ENCODE results near the gene PASD1.

The PASD1 gene

GRCh38 chrX:151702741-151703340 is 139.4 kb downstream of the PASD1 start:
- Mint-ChIP-seq H3K4me3 (no peak overlapping the region), H3K4me1 (ENCODE audit: low read depth) (no peaks in the 10 kb centered on the region), H3K9me3 (no peaks in the 10 kb centered on the region), H3K36me3 (ENCODE audit: low read depth) (no peaks in the 10 kb centered on the region), H3K27ac (no peak overlapping the region), H3K27me3 (no peaks in the 10 kb centered on the region)

- no peaks in the 10 kb centered on the region for H3K9me3 Mint-ChIP-seq
- no peaks in the 10 kb centered on the region for H3K27me3 Mint-ChIP-seq
- no peaks in the 10 kb centered on the region for H3K36me3 Mint-ChIP-seq (ENCODE audit: low read depth)
- H3K4me1 Mint-ChIP-seq (ENCODE audit: low read depth): no peaks in the 10 kb centered on the region
- no peak overlapping the region for H3K4me3 Mint-ChIP-seq
- no peak overlapping the region for H3K27ac Mint-ChIP-seq
These were observed 140.0 kb downstream of the PASD1 start for GRCh38 chrX:151703487-151703886.

- no peaks in the 10 kb centered on the region for H3K9me3 Mint-ChIP-seq
- no peaks in the 10 kb centered on the region for H3K27me3 Mint-ChIP-seq
- H3K4me3 Mint-ChIP-seq: no peak overlapping the region
- no peaks in the 10 kb centered on the region for H3K4me1 Mint-ChIP-seq (ENCODE audit: low read depth)
- no peaks in the 10 kb centered on the region for H3K36me3 Mint-ChIP-seq (ENCODE audit: low read depth)
- no peak overlapping the region for H3K27ac Mint-ChIP-seq
These were observed 140.7 kb downstream of the PASD1 start for GRCh38 chrX:151704041-151704663.

- Mint-ChIP-seq H3K27me3 (no peaks in the 10 kb centered on the region), H3K9me3 (no peaks in the 10 kb centered on the region), H3K4me3 (no peak overlapping the region), H3K36me3 (ENCODE audit: low read depth) (no peaks in the 10 kb centered on the region), H3K4me1 (ENCODE audit: low read depth) (no peaks in the 10 kb centered on the region), H3K27ac (no peak overlapping the region)
These were observed 145.3 kb downstream of the PASD1 start for GRCh38 chrX:151708821-151709220.

DNA sequence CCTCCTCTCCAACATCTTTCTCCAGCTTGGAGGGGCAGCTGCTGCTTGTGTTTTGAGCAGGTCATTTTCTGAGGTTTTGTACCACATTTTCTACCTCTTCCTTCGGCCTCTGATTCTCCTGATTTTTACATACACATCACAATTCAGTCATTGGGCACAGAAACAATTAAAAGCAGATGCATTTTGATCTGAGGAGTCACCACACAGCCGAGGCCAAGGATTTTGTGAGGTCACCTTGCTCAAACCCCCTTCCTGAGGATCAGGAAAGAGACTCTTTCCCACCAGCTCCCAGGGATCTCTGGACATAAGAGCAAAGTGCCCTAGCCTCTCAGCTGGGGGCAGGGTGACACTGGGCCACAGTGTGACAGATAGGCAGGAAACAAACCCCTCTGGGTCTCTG is 147.0 kb downstream of the PASD1 start:
- Mint-ChIP-seq H3K36me3 (ENCODE audit: low read depth) (no peaks in the 10 kb centered on the region), H3K9me3 (no peaks in the 10 kb centered on the region), H3K27ac (no peak overlapping the region), H3K4me3 (no peak overlapping the region), H3K27me3 (no peaks in the 10 kb centered on the region), H3K4me1 (ENCODE audit: low read depth) (no peaks in the 10 kb centered on the region)

GRCh38 chrX:151711154-151711553 is 147.7 kb downstream of the PASD1 start:
- Mint-ChIP-seq H3K27ac (no peak overlapping the region), H3K36me3 (ENCODE audit: low read depth) (no peaks in the 10 kb centered on the region), H3K9me3 (no peaks in the 10 kb centered on the region), H3K4me1 (ENCODE audit: low read depth) (no peaks in the 10 kb centered on the region), H3K27me3 (no peaks in the 10 kb centered on the region), H3K4me3 (no peak overlapping the region)

GRCh38 chrX:151711787-151712186 is 148.3 kb downstream of the PASD1 start:
- Mint-ChIP-seq H3K36me3 (ENCODE audit: low read depth) (no peaks in the 10 kb centered on the region), H3K4me3 (no peak overlapping the region), H3K27ac (no peak overlapping the region), H3K9me3 (no peaks in the 10 kb centered on the region), H3K4me1 (ENCODE audit: low read depth) (no peaks in the 10 kb centered on the region), H3K27me3 (no peaks in the 10 kb centered on the region)

GRCh38 chrX:151712253-151712652 is 148.8 kb downstream of the PASD1 start:
- no peaks in the 10 kb centered on the region for H3K36me3 Mint-ChIP-seq (ENCODE audit: low read depth)
- H3K27ac Mint-ChIP-seq: no peak overlapping the region
- no peaks in the 10 kb centered on the region for H3K27me3 Mint-ChIP-seq
- no peak overlapping the region for H3K4me3 Mint-ChIP-seq
- no peaks in the 10 kb centered on the region for H3K9me3 Mint-ChIP-seq
- H3K4me1 Mint-ChIP-seq (ENCODE audit: low read depth): no peaks in the 10 kb centered on the region

DNA sequence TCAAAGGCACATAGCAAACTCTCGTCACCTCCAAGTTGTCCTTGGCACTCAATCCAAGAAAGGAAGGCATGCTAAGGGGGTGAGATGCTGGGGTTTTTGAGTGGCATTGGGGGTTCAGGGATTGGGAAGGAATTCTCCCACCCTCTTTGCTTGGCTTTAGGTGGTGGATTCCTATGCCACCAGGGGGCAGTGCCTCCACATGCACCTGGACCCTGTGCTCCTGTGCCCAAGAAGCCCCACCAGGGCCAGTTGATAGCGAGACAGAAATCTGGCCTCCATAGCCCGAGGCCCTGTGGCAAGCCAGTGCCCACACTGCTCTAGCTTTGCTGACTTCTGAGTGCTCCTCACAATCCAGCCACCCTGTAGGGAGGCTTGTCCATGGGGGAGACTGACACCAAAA is 150.4 kb downstream of the PASD1 start:
- no peak overlapping the region for H3K27ac Mint-ChIP-seq
- H3K4me1 Mint-ChIP-seq (ENCODE audit: low read depth): no peaks in the 10 kb centered on the region
- no peaks in the 10 kb centered on the region for H3K9me3 Mint-ChIP-seq
- H3K4me3 Mint-ChIP-seq: no peak overlapping the region
- H3K36me3 Mint-ChIP-seq (ENCODE audit: low read depth): no peaks in the 10 kb centered on the region
- H3K27me3 Mint-ChIP-seq: no peaks in the 10 kb centered on the region

- Mint-ChIP-seq H3K27ac (no peak overlapping the region), H3K36me3 (ENCODE audit: low read depth) (no peaks in the 10 kb centered on the region), H3K9me3 (no peaks in the 10 kb centered on the region), H3K4me1 (ENCODE audit: low read depth) (no peaks in the 10 kb centered on the region), H3K27me3 (no peaks in the 10 kb centered on the region), H3K4me3 (no peak overlapping the region)
These were observed 150.9 kb downstream of the PASD1 start for GRCh38 chrX:151714362-151714761.

GRCh38 chrX:151715752-151716151 is 152.3 kb downstream of the PASD1 start, which contains the start of gene FATE1:
Gene FATE1 (plus strand): TSS chrX:151716035. CDS start chrX:151716120, 85 bp downstream.
- no peak within 1 kb of the TSS for H3K4me3 Mint-ChIP-seq
- no peak within 1 kb of the TSS for H3K27ac Mint-ChIP-seq
- H3K9me3 Mint-ChIP-seq: no peaks in the 10 kb centered on the region
- H3K4me1 Mint-ChIP-seq (ENCODE audit: low read depth): no peaks in the 10 kb centered on the region
- H3K27me3 Mint-ChIP-seq: no peaks in the 10 kb centered on the region
- no peaks in the 10 kb centered on the region for H3K36me3 Mint-ChIP-seq (ENCODE audit: low read depth)

GRCh38 chrX:151722241-151722846 is 158.9 kb downstream of the PASD1 start:
- H3K4me3 Mint-ChIP-seq: no peak overlapping the region
- no peaks in the 10 kb centered on the region for H3K9me3 Mint-ChIP-seq
- no peak overlapping the region for H3K27ac Mint-ChIP-seq
- H3K36me3 Mint-ChIP-seq (ENCODE audit: low read depth): no peaks in the 10 kb centered on the region
- no peaks in the 10 kb centered on the region for H3K4me1 Mint-ChIP-seq (ENCODE audit: low read depth)
- no peaks in the 10 kb centered on the region for H3K27me3 Mint-ChIP-seq

DNA sequence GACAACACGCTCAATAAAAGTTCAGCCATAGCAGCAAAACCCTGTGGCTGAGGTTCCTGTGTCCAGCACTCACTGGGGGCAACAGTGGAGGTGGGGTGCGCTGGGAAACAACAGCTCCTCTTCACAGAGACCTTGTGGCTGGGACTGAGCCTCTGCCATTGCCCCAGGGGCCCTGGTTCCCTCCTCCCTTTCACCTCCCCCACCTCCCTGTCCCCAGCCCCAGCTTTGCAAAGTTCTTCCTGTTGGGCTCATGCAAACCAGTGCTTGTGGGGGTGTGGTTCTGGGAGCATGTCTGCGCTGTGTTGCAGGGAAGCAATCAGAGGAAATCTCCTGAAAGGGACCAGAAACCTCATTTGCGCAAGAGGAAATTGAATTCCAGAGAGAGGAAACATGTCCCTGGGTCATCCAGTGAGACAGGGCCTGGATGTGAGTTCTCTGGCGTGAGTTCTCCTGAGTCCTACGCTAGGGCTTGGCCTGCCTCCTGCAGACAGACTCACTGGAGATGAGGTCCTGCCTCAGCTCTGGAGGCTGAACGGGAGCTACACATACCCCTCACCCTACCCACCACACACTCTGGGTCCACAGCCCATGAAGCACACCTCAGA is 159.8 kb downstream of the PASD1 start:
- H3K4me1 Mint-ChIP-seq (ENCODE audit: low read depth): no peaks in the 10 kb centered on the region
- no peaks in the 10 kb centered on the region for H3K27me3 Mint-ChIP-seq
- H3K27ac Mint-ChIP-seq: no peak overlapping the region
- no peak overlapping the region for H3K4me3 Mint-ChIP-seq
- H3K9me3 Mint-ChIP-seq: no peaks in the 10 kb centered on the region
- H3K36me3 Mint-ChIP-seq (ENCODE audit: low read depth): no peaks in the 10 kb centered on the region

DNA sequence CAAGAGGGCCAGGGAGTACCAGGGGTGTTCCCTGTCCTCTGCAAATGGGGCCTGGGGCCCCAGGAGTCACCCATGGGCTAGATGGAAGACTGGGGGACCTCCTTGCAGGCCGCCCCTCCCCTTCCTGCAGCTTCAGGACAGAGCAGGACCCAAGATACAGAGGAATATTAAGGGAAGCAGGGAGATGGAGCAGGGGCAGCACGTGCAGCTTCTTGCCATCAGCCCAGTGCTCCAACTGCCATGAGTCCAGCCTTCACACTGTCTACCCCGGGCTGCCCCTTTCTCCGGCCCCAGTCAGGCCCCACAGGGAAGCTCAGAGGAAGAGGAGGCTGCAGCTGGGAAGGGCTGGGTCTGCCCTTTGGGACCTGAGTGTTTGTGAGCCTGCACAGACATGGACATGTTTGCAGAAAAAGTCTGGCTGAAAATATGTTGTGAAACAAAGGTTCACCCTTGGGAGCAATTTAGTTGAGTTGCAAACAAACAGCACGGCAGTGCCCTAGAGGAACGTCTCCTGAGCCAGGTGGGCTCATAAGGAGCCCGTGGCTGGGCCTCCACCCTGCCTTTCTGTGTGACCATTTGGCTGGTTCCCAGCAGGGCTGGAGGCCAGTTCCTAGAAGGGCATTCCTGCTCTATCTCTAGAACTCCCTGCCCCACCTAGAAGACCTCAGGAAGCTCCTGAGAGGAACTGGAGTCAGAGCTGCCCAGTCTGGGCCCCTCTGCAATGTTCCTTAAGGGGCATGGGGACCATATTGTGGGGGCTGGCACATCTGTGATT is 161.3 kb downstream of the PASD1 start:
- Mint-ChIP-seq H3K9me3 (no peaks in the 10 kb centered on the region), H3K27me3 (no peaks in the 10 kb centered on the region), H3K27ac (no peak overlapping the region), H3K4me1 (ENCODE audit: low read depth) (no peaks in the 10 kb centered on the region), H3K4me3 (no peak overlapping the region), H3K36me3 (ENCODE audit: low read depth) (no peaks in the 10 kb centered on the region)

- H3K4me1 Mint-ChIP-seq (ENCODE audit: low read depth): no peaks in the 10 kb centered on the region
- no peak overlapping the region for H3K27ac Mint-ChIP-seq
- no peaks in the 10 kb centered on the region for H3K36me3 Mint-ChIP-seq (ENCODE audit: low read depth)
- H3K4me3 Mint-ChIP-seq: no peak overlapping the region
- H3K9me3 Mint-ChIP-seq: no peaks in the 10 kb centered on the region
- no peaks in the 10 kb centered on the region for H3K27me3 Mint-ChIP-seq
These were observed 161.8 kb downstream of the PASD1 start for GRCh38 chrX:151725338-151725614.

Data from stimulated activated naive CD8-positive, alpha-beta T cell treated with anti-CD3 and anti-CD28 coated beads, Interleukin-15, Interleukin-2, amounts not matched to agents 100 ng/mL and 50 ng/mL, for 24 hours (primary cell).